ENCODE data around the gene VASP.

The VASP gene

GRCh38 chr19:45560038-45560437 is 52.8 kb downstream of the VASP start:
- no peak overlapping the region for H3K4me3 ChIP-seq (ENCODE audit: low read depth, low read length)
- no peak for TF ChIP-seq CTCF (IDR thresholded peaks at IDR 0.05; ENCODE audit: low read depth, low read length)

DNA sequence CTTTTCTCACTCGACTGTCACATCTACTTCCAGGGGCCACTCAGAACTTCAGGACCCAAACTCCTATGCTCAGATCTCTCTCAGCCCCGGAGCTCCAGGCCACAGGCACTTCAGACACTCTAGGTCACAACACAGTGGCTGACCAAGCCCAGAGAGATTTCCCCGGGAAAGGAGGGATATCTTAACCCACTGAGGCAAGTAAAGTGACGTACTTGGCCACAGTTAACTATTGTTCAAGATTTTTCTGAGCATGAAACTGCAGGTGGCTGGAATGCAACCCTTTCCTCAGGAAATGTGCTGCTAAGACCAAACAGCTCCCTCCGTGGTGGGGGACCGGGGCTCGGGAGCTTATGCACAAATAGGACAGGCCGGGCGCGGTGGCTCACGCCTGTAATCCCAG is 53.4 kb downstream of the VASP start:
- no peak overlapping the region for H3K4me3 ChIP-seq (ENCODE audit: low read depth, low read length)
- no peak for TF ChIP-seq CTCF (IDR thresholded peaks at IDR 0.05; ENCODE audit: low read depth, low read length)

DNA sequence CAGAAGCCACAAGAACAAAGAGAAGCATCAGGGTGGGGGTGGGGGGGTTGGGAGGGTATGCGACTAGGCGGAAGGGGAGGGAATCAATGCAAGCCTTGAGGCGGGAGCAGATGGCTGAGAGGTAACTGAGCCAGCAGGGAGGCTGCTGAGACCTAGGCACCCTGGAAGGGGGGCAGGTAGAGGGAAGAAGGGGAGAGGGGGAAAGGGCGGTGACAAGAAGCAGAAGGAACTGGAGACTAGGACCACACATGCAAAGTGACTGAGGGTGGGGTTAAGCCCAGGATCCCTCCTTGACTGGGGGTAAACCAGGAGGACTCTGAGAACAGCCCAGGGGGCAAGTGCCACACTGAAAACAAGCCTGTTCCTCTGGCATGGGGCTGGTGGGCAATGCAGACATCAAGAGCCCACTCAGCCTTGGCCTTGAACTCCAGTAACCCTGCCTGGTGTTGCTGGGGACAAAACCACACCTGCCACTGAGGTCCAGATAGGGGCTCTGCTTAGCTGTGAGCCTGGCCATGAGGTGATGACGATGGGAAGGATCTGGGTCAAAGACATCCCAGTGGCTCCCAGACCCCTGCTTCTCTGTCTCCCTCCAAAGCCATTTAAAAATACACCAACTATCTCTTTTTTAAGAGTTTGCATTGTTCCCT is 57.0 kb downstream of the VASP start:
- TF ChIP-seq CTCF (IDR thresholded peaks at IDR 0.05; ENCODE audit: low read depth, low read length), result no peak
- no peak overlapping the region for H3K4me3 ChIP-seq (ENCODE audit: low read depth, low read length)

DNA sequence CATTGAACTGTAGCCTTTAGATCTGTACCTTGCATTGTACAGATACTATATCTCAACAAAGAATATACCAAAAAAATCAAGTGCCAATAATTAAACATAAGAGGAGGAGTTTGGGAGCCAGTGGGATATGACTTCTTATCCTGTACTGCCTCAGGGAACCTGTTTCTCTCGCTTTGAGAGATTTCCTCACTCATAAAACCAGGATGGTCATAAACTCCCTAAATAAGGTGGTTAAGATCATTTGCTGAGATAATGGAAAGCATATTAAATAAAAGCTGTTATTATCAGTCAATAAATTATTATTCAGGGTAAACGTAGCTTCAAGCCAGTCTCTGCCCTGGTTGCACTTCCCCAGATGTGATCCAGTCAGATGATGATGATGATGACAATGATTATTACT is 60.3 kb downstream of the VASP start:
- no peak for TF ChIP-seq CTCF (IDR thresholded peaks at IDR 0.05; ENCODE audit: low read depth, low read length)
- H3K4me3 ChIP-seq (ENCODE audit: low read depth, low read length), result no peak overlapping the region

DNA sequence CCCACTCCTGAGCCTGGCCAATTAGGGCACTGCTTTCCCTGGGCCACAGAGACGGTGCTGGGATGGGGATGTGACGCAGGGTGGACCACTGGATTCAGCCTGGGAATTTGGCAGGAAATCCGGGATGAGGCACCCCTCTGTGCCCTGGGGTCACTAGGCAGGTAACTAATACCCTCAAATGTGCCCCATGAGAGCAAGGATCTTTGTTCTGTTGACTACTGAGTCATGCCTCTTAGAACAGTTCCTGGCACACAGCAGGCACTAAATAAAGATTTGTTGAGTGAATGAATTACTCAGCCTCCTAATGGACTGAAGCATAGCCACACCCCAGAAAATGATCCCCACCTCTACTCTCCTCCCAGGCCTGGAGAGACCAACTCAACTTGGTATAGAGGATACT is 61.5 kb downstream of the VASP start:
- no peak for TF ChIP-seq CTCF (IDR thresholded peaks at IDR 0.05; ENCODE audit: low read depth, low read length)
- H3K4me3 ChIP-seq (ENCODE audit: low read depth, low read length), result no peak overlapping the region

GRCh38 chr19:45569619-45570421 is 62.5 kb downstream of the VASP start:
- no peak overlapping the region for H3K4me3 ChIP-seq (ENCODE audit: low read depth, low read length)
- peak; percentile 62 for TF ChIP-seq CTCF (IDR thresholded peaks at IDR 0.05; ENCODE audit: low read depth, low read length)

Measured in WI38 (cell line).